Transverse colon (tissue), 4 donors: ENCODE measurements around the gene PDE10A. TPM values are rescaled to one million over a fixed set of nuclear protein-coding genes. Genes with fewer than 3 reads are reported as not detected.

Source experiments
- DNase-seq: peaks from one replicate; pipeline ENCODE4 v3.0.0-alpha.2; 2019
- H3K27ac ChIP-seq, 4 donors: fragments of 200-600 bp; sonication (generic); 2 replicates each; pipeline ENCODE4 v1.5.1; 2016 to 2018; ENCODE audit warnings: inconsistent platforms in 4 of 4
- H3K27me3 ChIP-seq: fragments of 200-600 bp; sonication (generic); 2 replicates; pipeline ENCODE4 v1.5.1; 2017; ENCODE audit warnings: inconsistent platforms
- H3K36me3 ChIP-seq, 4 donors: fragments of 200-600 bp; sonication (generic); 2 replicates each; pipeline ENCODE4 v1.5.1; 2017 to 2019; ENCODE audit warnings: inconsistent platforms in 4 of 4
- H3K4me1 ChIP-seq, 4 donors: fragments of 200-600 bp; sonication (generic); 2 replicates each; pipeline ENCODE4 v1.5.1; 2017 to 2020; ENCODE audit warnings: inconsistent platforms in 4 of 4
- H3K4me3 ChIP-seq, 4 donors: fragments of 200-600 bp; sonication (generic); 1 replicate in 1 of 4; 2 replicates in 3 of 4; pipeline versions ENCODE4 v1.5.1 to v1.6.1; 2017 to 2019; ENCODE audit warnings: inconsistent platforms in 4 of 4
- H3K9me3 ChIP-seq, 2 donors: fragments of 200-600 bp; sonication (generic); 2 replicates each; pipeline ENCODE4 v1.5.1; 2017 to 2019; ENCODE audit warnings: inconsistent platforms in 2 of 2
- CTCF ChIP-seq, 5 experiments: fragments of 200-600 bp in 3 of 5; fragments of 450-650 bp in 2 of 5; sonication (generic) in 3 of 5; IDR thresholded peaks; 1 replicate in 2 of 5; 2 replicates in 3 of 5; pipeline ENCODE4 v1.5.1; 2016 to 2017; ENCODE audit warnings: antibody characterized with exemption in 5 of 5, inconsistent platforms in 3 of 5, mild to moderate bottlenecking in 2 of 5, moderate library complexity in 1 of 5
- EP300 ChIP-seq: sonication (generic); formaldehyde crosslinking; IDR thresholded peaks from one replicate; pipeline ENCODE4 v1.6.1; 2017; ENCODE audit warnings: antibody characterized with exemption, low read depth
- POLR2A ChIP-seq: fragments of 450-650 bp; IDR thresholded peaks from one replicate; pipeline ENCODE4 v1.6.1; 2016; ENCODE audit warnings: antibody characterized with exemption, mild to moderate bottlenecking, moderate library complexity
- POLR2AphosphoS5 ChIP-seq, 3 donors: sonication (generic); formaldehyde crosslinking; IDR thresholded peaks; one replicate each; pipeline ENCODE4 v1.6.1; 2016; ENCODE audit warnings: antibody characterized with exemption in 3 of 3
- WGBS, 2 donors: methylation state at CpG; one replicate each; pipeline ENCODE4 v1.1.5; 2018; ENCODE audit warnings: low coverage in 1 of 2; 5-methylcytosine and 5-hydroxymethylcytosine counted together
- in situ Hi-C, 4 donors: fragments of 200-750 bp; cut with MboI; loops; one replicate each; pipeline versions ENCODE4 v1.15.0 to v1.15.1; 2017; ENCODE audit warnings: low sequenced_read_pairs in 3 of 4, low pct_ligation_motif_present in 1 of 4, low pct_unique_long_range_greater_than_20kb in 1 of 4
- intact Hi-C: fragments of 100-400 bp; cut with DNase I; formaldehyde crosslinking; loops from one replicate; pipeline ENCODE4 v1.15.1; 2023; ENCODE audit warnings: low total_unique reads
- total RNA-seq, 4 donors: library from RNA; depleted of rRNA; stranded (reverse); fragments of >200 nt; gene quantifications; one replicate each; pipeline ENCODE4 v1.1.0, GENCODE V29; 2016

Gene PDE10A
- total RNA-seq, 4 donors from 2014 or later: 1.4 to 15.3 (median 4.3) TPM

- no peak for DNase-seq
- Histone ChIP-seq H3K4me3 (no peak overlapping the region), H3K27ac (no peak overlapping the region), H3K4me1 (no peaks in the 10 kb centered on the region), H3K9me3 (no peaks in the 10 kb centered on the region), H3K27me3 (no peaks in the 10 kb centered on the region), H3K36me3 (no peaks in the 10 kb centered on the region)
- in situ Hi-C loops: no loop called here
- TF ChIP-seq CTCF (IDR thresholded peaks at IDR 0.05) (no peak), POLR2A (no peak), EP300 (no peak), POLR2AphosphoS5 (IDR thresholded peaks at IDR 0.05) (no peak)
- intact Hi-C loops: no loop called here
- WGBS, 2 donors: 87 to 92% methylated on average over 3 to 6 of the region's 6 CpGs
Observed at GRCh38 chr6:165677091-165677490, 14.1 kb upstream of the PDE10A start.

GRCh38 chr6:165676435-165677068 is 13.5 kb upstream of the PDE10A start:
- Histone ChIP-seq H3K4me3 (no peak overlapping the region), H3K36me3 (no peaks in the 10 kb centered on the region), H3K27ac (no peak overlapping the region), H3K9me3 (no peaks in the 10 kb centered on the region), H3K27me3 (no peaks in the 10 kb centered on the region), H3K4me1 (no peaks in the 10 kb centered on the region)
- intact Hi-C loops (no loop called here), in situ Hi-C loops (no loop called here)
- TF ChIP-seq EP300: no peak
- TF ChIP-seq POLR2AphosphoS5 (IDR thresholded peaks at IDR 0.05): no peak
- TF ChIP-seq CTCF (IDR thresholded peaks at IDR 0.05): no peak
- TF ChIP-seq POLR2A: no peak
- DNase-seq: no peak
- WGBS, 2 donors: 81 to 86% methylated on average over 7 to 18 of the region's 18 CpGs

- DNase-seq: no peak
- no peaks in the 10 kb centered on the region for H3K9me3 ChIP-seq
- H3K27ac ChIP-seq: no peak overlapping the region
- WGBS, 2 donors: 27 to 57% methylated on average over 1 of the region's 1 CpG
- no peak overlapping the region for H3K4me3 ChIP-seq
- H3K36me3 ChIP-seq: no peaks in the 10 kb centered on the region
- TF ChIP-seq POLR2A (no peak), POLR2AphosphoS5 (IDR thresholded peaks at IDR 0.05) (no peak), CTCF (IDR thresholded peaks at IDR 0.05) (no peak), EP300 (no peak)
- no peaks in the 10 kb centered on the region for H3K4me1 ChIP-seq
- in situ Hi-C loops (no loop called here), intact Hi-C loops (no loop called here)
- H3K27me3 ChIP-seq: peaks cover 11% of the 10 kb centered on the region
Observed at GRCh38 chr6:165675120-165675519, 12.1 kb upstream of the PDE10A start.

- H3K4me3 ChIP-seq: no peak overlapping the region
- intact Hi-C loops: no loop called here
- in situ Hi-C loops: no loop called here
- H3K9me3 ChIP-seq: no peaks in the 10 kb centered on the region
- no peak for DNase-seq
- no peak overlapping the region for H3K27ac ChIP-seq
- 40 to 51% methylated on average over 17 to 20 of the region's 20 CpGs for WGBS, 2 donors
- TF ChIP-seq EP300: no peak
- no peak for TF ChIP-seq CTCF (IDR thresholded peaks at IDR 0.05)
- peaks cover 18% of the 10 kb centered on the region for H3K27me3 ChIP-seq
- H3K36me3 ChIP-seq: no peaks in the 10 kb centered on the region
- no peaks in the 10 kb centered on the region for H3K4me1 ChIP-seq
Observed at GRCh38 chr6:165674155-165675029, 11.4 kb upstream of the PDE10A start.
